ENCODE results near the gene ZGRF1.
"Not testable (repeated sequence)": the region's sequence is repeated elsewhere in the genome, so short reads cannot be mapped to it uniquely, and the experiment has no call there.

Gene ZGRF1

GRCh38 chr4:112637552-112637866 is 800 bp upstream of the ZGRF1 start:
- DNase-seq (ENCODE audit: low read depth): no peak

DNA sequence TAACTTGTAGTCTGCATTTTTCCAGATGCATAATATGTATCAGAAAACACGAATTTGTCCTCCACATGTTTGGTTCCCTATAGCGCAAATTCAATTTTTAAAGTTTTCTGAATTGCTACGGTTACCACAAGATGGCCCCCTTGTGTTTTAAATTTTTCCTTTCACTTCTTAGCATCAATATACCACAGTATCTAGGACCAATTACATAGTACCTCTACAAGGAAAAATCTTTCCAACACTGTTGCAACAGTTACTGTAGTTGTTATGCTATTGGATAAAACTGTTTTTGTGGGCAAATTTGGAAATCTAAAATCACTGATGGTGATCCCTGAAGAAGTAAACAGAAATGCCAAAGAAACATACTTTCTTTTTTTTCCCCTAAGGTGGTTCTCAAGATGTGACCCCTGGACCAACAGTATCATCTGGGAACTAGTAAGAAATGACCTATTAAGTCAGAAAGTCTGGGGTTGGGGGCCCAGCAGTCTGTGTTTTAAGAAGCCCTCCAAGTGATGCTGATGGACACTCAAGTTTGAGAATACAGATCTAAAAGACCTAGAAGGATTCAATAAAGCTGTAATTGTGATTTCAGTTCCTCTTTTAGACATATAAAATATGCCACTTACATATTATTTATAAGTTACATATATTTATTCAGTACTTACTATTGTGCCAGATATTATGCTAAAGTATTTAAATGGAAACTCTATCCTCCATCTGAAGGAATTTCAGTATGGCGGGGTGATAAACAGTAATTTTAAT is 3.1 kb downstream of the ZGRF1 start:
- no peak for DNase-seq (ENCODE audit: low read depth)

DNA sequence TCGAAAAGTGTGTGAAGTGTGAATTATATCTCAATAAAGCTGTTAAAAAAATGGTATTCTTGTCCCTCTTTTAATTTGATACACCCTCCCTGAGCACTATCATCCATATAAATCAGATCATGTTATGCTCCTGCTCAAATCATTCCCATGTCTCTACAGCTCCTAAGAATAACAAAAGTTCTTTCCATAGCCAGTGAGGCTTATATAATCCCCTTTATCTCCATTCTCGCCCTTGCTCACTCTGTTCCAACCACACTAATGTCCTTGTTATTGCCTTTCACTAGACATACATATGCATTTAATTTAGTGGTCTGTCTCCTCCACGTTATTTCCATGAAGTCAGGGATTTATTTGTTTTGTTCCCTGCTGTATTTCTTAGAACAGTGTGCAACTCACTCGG is 10.5 kb downstream of the ZGRF1 start:
- no peak for DNase-seq (ENCODE audit: low read depth)

DNA sequence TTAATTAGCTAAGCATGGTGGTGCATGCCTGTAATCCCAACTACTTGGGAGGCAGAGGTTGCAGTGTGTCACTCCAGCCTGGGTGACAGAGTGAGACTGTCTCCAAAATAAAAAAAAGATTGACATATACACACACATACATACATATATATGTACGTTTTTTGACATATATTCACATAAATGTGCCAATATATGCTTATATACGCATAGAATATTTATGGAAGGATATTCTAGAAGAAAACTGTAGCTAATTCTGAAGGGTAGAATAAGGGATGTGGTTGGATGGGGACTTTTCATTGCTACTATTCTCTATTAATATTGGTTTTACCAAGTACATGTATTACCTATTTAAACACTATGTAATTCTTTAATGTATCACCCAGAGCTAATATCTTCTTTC is 19.7 kb downstream of the ZGRF1 start:
- DNase-seq (ENCODE audit: low read depth): no peak

GRCh38 chr4:112612814-112613213 is 23.9 kb downstream of the ZGRF1 start:
- not testable (repeated sequence) for DNase-seq (ENCODE audit: low read depth)

- DNase-seq (ENCODE audit: low read depth): peak; percentile 7
These were observed 32.1 kb downstream of the ZGRF1 start for GRCh38 chr4:112604589-112604988.

- no peak for DNase-seq (ENCODE audit: low read depth)
These were observed 41.7 kb downstream of the ZGRF1 start for GRCh38 chr4:112594993-112595392.

DNA sequence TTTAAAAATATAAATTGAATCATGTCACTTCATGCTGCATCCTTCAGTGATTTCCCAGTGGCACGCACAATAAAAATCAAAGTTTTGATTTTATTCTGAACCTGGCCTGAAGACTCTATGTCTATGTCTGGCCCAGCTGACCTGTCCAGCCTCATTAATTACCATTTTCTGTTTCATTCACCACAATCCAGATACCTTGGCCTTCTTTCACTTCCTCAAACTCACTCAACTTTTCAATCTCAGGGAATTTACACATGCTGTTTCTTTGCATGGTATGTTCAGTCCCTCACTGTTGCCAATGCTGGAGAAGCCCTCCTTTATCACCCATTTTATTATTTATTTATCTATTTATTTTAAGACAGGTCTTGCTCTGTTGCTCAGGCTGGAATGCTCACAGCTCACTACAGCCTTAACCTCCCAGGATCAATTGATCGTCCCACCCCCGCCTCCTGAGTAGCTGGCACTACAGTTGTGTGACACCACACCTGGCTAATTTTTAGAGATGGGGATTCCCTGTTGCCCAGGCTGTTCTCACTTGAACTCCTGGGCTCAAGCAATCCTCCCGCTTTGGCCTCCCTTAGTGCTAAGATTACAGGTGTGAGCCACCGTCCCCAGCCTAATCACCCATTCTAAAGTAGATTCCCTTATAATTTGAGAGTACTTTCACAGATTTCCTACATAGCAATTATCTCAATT is 43.1 kb downstream of the ZGRF1 start:
- DNase-seq (ENCODE audit: low read depth): no peak

DNA sequence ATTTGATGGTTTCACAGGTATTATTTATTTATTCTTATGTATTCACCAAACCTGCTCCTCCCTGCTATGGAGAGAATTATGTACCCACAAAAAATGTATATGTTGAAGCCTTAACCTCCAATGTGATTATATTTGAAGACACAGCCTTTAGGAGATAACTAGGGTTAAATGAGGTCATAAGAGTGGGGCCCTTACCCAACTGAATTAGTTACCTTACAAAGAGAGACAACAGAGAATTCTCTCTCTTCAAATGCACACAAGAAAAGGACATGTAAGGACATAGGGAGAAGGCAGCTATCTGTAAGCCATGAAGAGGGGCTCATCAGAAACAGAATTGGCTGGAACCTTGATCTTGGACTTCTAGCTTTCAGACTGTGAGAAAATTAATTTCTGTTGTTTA is 44.0 kb downstream of the ZGRF1 start:
- no peak for DNase-seq (ENCODE audit: low read depth)

- no peak for DNase-seq (ENCODE audit: low read depth)
These were observed 45.1 kb downstream of the ZGRF1 start for GRCh38 chr4:112591593-112591992.

DNA sequence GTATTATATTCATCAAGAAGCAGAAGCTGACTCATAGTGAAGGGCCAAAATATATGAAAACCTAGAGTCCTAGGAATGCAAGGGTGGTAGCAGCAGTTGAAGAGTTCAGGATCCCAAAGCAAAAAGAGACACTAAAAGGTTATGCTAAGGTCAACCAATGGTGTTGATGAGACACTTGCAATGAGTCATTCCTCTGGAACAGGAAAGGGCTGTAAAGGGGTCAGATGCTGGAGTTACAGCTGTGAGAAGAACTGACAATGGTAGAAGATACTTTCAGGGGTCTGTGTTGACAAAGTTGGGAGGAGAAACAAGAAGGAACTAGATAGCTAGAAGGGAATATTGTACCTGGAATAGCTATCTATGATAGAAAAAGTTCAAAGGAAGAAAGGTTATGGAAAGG is 47.5 kb downstream of the ZGRF1 start:
- DNase-seq (ENCODE audit: low read depth): no peak

DNA sequence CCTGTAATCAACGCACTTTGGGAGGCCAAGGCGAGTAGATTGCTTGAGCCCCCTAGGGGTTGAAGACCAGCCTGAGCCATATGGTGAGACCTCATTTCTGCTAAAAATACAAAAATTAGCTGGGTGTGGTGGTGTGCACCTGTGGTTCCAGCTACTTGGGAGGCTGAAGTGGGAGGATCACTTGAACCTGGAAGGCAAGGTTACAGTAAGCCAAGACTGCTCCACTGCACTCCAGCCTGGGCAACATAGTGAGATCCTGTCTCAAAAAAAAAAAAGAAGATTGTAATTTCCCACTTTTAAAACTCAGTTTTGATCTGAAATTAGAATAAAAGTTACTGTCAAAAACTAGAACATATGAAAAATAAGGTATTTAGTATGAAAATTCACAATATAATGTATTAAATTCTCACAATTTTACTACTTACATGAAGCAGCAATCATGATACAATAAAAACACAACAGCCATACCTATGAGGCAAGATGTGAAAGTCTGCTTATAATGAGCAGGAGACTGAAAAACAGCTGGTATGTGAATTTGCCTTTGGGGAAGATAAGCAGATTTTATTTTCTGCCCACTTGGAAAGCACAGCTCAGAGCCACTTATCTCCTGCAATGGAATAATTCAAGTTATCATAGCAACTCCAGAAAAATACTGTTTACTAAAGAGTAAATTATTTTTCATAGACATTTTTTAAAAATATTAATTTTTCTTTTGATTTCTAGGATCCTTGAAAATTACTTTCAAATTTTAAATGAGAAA is 50.6 kb downstream of the ZGRF1 start:
- DNase-seq (ENCODE audit: low read depth): no peak

- DNase-seq (ENCODE audit: low read depth): no peak
These were observed 69.2 kb downstream of the ZGRF1 start for GRCh38 chr4:112567536-112567935.

GRCh38 chr4:112564706-112565270 is 71.9 kb downstream of the ZGRF1 start:
- no peak for DNase-seq (ENCODE audit: low read depth)

DNA sequence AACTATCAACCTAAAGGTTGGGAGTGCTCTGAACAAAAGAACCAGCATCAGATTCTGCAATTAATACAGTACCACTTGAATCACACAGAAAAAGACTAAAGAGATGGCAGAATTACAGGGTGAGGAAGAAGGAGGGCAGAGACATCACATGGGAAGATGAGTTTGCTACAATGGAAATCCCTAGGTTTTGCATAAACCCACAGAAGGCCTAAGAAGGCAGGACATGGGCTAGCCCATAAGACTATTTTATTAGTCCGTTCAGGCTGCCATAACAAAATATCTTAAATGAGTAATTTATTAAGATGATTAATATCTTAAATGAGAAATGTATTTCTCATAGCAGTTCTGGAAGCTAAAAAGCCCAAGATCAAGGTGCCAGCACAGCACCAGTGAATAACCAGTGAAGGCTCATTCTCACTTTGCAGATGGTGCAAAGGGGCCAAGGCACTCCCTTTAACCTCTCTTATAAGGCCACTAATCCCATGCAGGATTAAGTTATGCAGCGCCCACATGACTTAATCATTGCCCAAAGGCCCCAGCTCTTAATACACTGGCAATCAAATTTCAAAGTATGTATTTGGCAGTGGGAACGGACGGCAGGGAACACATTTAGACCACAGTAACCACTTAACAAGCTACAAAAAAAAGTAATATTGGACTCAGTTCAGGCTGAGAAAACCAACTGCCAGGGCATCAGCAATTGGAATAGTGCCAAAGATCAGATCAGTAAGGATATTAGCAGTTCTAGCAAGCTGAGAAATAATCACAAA is 73.1 kb downstream of the ZGRF1 start:
- no peak for DNase-seq (ENCODE audit: low read depth)

DNA sequence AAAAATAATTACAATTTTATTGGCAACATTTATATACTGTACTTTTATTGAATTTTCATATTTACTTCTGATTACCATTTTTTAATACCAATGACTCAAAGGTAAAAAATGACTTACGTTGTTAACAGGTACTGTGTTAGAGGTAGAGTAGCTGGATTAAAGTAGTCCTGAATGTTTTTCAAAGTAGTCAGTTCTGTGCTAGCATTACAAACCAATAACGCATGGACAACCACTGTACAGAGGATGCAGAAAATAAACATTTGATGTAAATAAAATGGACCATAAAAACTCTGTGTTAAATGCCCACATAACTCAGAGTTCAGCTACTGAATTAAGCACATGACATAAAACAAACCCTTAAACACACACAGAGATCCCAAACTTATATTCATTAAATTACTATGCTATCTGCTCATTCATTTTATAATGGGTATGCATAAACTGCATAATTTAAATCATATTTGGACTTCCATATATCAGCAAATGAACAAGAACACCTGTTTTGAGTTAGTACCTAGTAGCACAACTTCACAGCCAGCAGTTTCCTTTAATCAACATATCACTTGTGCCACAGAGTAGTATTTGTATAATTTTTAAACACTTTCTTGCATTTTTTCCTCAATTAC is 74.3 kb downstream of the ZGRF1 start:
- DNase-seq (ENCODE audit: low read depth): no peak

DNA sequence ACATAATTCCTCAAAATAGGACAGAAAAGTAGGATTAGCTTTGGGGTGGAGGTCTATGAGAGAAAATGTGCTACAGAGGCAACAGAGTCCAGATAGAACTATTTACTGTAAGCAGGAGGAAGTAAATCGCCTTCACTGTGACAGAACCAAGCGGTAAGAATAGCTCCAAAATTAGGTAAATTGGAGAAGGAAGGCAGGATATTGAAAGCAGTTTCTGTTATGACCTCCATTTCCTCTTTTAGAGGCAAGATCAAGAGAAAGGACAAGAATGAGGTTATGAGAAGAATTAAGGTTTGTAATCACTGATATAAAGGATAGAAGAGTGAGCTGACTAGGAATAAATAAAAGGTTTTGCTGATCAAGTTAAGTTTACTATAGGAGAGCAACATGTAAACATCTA is 76.6 kb downstream of the ZGRF1 start:
- no peak for DNase-seq (ENCODE audit: low read depth)

DNA sequence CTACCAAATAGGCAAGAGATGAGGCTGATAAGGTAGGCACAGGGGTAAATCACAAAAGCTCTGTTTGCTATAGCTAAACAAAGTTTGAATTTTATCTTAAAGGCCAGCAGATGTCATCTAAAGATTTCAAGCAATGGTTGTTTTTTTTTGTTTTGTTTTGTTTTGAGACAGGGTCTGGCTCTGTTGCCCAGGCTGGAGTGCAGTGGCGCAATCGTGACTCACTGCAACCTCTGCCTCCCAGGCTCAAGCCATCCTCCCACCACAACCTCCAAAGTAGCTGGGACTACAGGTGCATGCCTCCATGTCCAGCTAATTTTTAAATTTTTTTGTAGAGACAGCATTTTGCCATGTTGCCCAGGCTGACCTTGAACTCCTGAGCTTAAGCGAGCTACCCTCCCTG is 77.7 kb downstream of the ZGRF1 start:
- no peak for DNase-seq (ENCODE audit: low read depth)

DNA sequence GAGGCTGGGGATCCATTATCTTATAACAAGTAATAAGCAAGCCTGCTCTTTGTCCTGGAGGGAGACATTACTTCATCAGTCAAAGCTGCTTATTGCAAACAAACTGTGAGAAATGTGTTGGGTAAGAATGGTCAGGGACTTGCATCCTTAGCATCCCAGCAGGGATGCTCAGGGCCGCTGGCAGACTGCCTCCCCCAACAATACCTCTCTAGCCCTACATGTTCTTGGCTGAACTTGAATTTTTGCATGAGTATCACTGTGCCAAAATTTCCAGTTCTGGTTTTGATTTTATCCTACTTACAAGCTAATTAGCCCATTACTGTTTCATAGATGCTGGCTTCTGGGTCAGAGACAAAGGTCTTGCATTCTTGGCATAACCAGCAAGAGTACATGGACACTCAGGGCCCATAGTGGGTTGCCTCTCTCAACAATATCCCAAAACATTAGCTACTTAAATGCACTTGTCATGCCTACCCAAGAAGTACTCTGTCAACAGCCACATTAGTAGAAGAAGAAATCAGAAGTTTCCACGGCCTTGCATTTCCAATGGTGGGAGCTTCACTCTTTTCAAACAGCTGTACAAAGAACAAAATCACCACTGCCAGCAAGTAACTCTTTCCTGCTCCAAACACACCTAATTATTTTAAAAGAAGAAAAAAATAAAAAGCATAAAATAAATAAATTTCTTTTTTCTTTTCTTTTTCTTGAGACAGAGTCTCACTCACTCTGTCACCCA is 78.9 kb downstream of the ZGRF1 start:
- DNase-seq (ENCODE audit: low read depth): no peak

- not testable (repeated sequence) for DNase-seq (ENCODE audit: low read depth)
These were observed 82.4 kb downstream of the ZGRF1 start for GRCh38 chr4:112554271-112554670.

DNA sequence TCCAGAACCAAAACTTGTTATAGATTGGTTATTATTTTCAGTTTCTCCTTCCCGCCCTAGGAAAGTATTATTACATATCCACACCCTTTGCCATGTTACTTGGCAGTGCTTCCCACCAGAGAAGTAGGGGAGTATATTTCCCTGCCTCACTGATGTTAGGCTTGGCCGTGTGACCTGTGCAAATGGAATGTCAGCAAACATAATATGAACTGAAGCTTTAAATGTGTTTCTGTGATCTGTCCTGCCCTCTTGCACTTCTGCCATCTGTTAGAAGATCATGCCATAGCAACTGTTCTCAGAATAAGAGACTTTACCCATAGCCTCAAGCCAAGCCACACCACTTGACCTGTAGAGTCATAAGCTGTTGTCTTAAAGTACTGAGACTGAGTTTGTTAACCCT is 84.0 kb downstream of the ZGRF1 start:
- no peak for DNase-seq (ENCODE audit: low read depth)
